ENCODE measurements around the gene DLG5. TPM values are rescaled to one million over a fixed set of nuclear protein-coding genes. Genes with fewer than 3 reads are reported as not detected.

DLG5 gene
- total RNA-seq, 4 donors from 2014 or later: 52.0 to 127 (median 56.3) TPM

DNA sequence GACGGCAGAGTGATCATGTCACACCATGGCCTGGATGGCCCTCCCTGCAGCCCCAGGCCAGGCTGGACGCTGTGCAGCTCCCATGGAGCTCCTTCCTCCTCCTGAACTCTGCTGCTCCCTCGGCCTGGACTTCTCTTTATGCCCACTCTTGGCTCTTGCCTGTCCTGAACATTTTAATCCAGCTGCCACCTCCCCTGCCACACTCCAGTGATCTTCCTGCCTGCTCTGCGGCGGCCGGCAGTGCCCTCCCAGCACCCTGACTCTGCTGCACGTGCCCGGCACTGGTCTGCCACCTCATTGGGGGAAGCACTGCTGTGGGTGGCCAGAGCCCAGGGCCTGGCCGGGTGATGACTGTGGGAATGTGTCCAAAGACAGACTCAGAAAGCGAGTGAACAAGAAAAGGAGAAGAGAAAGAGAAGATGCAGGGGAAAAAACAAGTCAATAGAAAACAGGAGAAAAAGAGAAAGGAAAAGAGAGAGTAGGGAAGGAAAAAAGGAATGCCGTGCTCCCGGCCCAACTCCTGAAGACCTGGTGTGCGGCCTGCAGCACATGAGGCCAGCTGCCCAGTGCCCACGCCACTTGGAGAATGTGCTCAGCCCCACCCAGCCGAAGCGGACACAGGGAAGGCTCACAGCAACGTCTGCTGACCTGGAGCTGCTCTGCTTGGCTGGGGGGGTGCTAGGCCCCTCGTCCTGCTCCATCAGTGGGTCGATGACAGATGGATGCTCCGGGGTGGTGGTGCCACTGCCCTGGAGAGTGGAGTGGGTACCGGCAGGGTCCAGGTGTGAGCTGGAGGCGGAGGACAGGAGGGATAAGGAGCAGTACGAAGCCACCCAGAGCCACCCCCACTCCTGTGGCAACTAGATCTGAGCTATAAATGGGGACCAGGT, 115.9 kb downstream of the DLG5 start:
- Histone ChIP-seq H3K4me3 (no peak overlapping the region), H3K27me3 (no peaks in the 10 kb centered on the region), H3K4me1 (no peaks in the 10 kb centered on the region), H3K9me3 (no peaks in the 10 kb centered on the region), H3K27ac (no peak overlapping the region), H3K36me3 (peaks cover 0 to 100% of the 10 kb centered on the region in 2 donors)
- 81% methylated on average over 18 of the region's 23 CpGs; no CpG with 5 or more reads in 1 of the 2 donors for WGBS, 2 donors (ENCODE audit: low coverage in 1 of 2)
- TF ChIP-seq POLR2A (IDR thresholded peaks at IDR 0.05): no peak
- no peak for TF ChIP-seq POLR2AphosphoS5 (IDR thresholded peaks at IDR 0.05)
- no peak for TF ChIP-seq EP300 (IDR thresholded peaks at IDR 0.05)
- TF ChIP-seq, protein P1, sequence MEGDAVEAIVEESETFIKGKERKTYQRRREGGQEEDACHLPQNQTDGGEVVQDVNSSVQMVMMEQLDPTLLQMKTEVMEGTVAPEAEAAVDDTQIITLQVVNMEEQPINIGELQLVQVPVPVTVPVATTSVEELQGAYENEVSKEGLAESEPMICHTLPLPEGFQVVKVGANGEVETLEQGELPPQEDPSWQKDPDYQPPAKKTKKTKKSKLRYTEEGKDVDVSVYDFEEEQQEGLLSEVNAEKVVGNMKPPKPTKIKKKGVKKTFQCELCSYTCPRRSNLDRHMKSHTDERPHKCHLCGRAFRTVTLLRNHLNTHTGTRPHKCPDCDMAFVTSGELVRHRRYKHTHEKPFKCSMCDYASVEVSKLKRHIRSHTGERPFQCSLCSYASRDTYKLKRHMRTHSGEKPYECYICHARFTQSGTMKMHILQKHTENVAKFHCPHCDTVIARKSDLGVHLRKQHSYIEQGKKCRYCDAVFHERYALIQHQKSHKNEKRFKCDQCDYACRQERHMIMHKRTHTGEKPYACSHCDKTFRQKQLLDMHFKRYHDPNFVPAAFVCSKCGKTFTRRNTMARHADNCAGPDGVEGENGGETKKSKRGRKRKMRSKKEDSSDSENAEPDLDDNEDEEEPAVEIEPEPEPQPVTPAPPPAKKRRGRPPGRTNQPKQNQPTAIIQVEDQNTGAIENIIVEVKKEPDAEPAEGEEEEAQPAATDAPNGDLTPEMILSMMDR (IDR thresholded peaks at IDR 0.05): no peak
- ATAC-seq: no peak

DNA sequence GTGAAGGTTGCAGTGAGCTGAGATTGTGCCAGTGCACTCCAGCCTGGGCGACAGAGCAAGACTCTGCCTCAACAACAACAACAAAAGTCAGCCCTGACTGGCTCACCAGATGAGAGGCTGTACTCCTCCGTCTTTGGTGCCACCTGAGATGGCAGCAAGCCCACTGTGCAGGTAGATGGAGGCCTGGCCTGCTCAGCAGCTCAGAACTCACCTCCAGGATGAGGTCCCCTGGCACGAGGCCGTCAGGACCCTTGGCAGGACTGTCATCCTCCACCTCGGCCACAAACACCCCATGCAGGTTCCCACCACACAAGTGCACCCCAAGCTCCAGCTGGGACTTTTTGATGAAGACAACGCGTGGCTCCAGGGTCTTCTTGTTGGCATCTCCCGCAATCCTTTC, 117.2 kb downstream of the DLG5 start:
- Histone ChIP-seq H3K4me3 (no peak overlapping the region), H3K4me1 (no peaks in the 10 kb centered on the region), H3K27me3 (no peaks in the 10 kb centered on the region), H3K27ac (no peak overlapping the region), H3K9me3 (no peaks in the 10 kb centered on the region), H3K36me3 (peaks cover 0 to 100% of the 10 kb centered on the region in 2 donors)
- WGBS, 2 donors (ENCODE audit: low coverage in 1 of 2): 100% methylated on average over 2 of the region's 8 CpGs; no CpG with 5 or more reads in 1 of the 2 donors
- no peak for ATAC-seq
- TF ChIP-seq POLR2AphosphoS5 (IDR thresholded peaks at IDR 0.05): no peak

DNA sequence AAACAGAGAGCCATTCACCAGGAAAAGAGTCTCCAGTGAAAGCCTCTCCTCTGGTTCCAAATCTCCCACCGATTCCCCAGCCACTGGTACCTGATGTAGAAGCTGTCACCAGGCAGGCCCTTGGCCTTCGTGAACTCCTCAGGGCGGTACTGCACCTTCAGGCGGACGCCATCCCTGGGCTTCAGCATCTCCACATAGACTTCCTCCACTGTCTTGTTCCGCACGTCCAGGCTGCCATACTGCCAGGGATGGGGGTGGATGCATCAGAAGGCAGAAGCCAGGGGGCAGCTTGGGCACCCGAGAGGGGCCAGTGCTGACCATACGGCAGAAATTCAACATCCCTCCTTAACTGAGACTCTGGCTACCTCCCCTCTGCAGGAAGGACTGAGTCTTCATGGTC, 118.8 kb downstream of the DLG5 start:
- H3K36me3 ChIP-seq: peaks cover 0 to 100% of the 10 kb centered on the region in 2 donors
- no peaks in the 10 kb centered on the region for H3K9me3 ChIP-seq
- no peak overlapping the region for H3K27ac ChIP-seq
- no peaks in the 10 kb centered on the region for H3K27me3 ChIP-seq
- H3K4me3 ChIP-seq: no peak overlapping the region
- no peaks in the 10 kb centered on the region for H3K4me1 ChIP-seq
- no peak for TF ChIP-seq EP300 (IDR thresholded peaks at IDR 0.05)
- TF ChIP-seq POLR2AphosphoS5 (IDR thresholded peaks at IDR 0.05): no peak
- TF ChIP-seq, protein P1 (IDR thresholded peaks at IDR 0.05): no peak
- no peak for TF ChIP-seq POLR2A (IDR thresholded peaks at IDR 0.05)
- ATAC-seq: no peak
- 87 to 95% methylated on average over 3 to 5 of the region's 9 CpGs for WGBS, 2 donors (ENCODE audit: low coverage in 1 of 2)

DNA sequence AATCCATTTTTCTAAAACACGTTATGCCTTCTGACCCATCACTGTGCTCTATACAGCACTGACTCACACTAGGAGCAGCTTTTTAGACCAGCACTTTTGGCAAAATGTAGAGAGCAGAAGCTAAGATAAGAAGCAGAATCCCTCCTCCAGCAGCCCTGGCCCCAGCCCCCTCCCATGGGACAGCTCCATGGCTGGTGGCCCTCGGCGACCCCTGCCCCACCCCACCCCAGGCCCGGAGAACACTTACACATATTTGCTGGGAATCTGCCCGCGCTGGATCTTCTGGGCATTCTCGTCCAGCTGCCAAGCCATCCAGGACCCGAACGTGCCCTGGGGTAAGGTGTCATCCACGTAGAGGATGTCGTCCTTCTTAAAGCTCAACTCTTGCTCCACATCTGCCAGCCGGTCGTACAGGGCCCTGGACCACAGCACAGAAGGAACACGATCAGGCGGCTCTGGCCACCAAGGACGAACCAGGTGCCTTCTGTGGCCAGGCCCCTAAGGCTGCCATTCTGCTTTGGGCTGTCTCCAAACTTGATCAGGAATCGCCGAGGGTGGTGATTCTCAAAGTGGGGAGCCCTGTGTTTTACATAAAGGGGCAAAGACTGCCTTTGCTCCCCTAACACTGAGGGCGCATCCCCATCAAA, 119.9 kb downstream of the DLG5 start:
- Histone ChIP-seq H3K9me3 (no peaks in the 10 kb centered on the region), H3K36me3 (peaks cover 0 to 100% of the 10 kb centered on the region in 2 donors), H3K4me1 (no peaks in the 10 kb centered on the region), H3K4me3 (no peak overlapping the region), H3K27me3 (no peaks in the 10 kb centered on the region), H3K27ac (no peak overlapping the region)
- no peak for ATAC-seq
- 80 to 86% methylated on average over 2 to 5 of the region's 19 CpGs for WGBS, 2 donors (ENCODE audit: low coverage in 1 of 2)
- TF ChIP-seq, protein P1 (IDR thresholded peaks at IDR 0.05): no peak
- TF ChIP-seq POLR2AphosphoS5 (IDR thresholded peaks at IDR 0.05) (no peak), POLR2A (IDR thresholded peaks at IDR 0.05) (no peak), EP300 (IDR thresholded peaks at IDR 0.05) (no peak)

DNA sequence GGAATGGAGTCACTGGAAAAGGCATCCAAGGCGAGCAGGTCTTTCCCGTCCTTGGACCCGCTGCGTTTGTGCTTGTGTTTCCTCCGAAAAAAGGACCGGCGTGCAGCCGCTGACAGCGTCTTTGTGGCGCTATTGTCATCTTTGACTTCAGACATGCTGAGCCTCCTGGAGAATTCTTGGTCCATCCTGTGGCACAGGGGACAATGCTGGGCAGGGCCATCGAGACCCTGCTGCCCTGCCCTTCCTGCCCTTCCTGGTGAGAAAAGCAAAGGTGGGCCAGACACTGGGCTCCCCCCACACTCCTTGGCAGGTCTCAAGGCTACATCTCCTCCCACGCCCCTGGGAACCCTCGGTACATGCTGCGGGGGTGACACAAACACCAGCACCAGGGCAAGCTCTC, 120.9 kb downstream of the DLG5 start:
- no peak for ATAC-seq
- Histone ChIP-seq H3K36me3 (peaks cover 0 to 100% of the 10 kb centered on the region in 2 donors), H3K4me1 (no peaks in the 10 kb centered on the region), H3K27me3 (no peaks in the 10 kb centered on the region), H3K4me3 (no peak overlapping the region), H3K27ac (no peak overlapping the region), H3K9me3 (no peaks in the 10 kb centered on the region)
- WGBS, 2 donors (ENCODE audit: low coverage in 1 of 2): 88 to 95% methylated on average over 10 to 11 of the region's 14 CpGs
- TF ChIP-seq, protein P1 (IDR thresholded peaks at IDR 0.05): no peak
- TF ChIP-seq POLR2AphosphoS5 (IDR thresholded peaks at IDR 0.05): no peak
- TF ChIP-seq POLR2A (IDR thresholded peaks at IDR 0.05): no peak
- TF ChIP-seq EP300 (IDR thresholded peaks at IDR 0.05): no peak

Measured in gastroesophageal sphincter (tissue), 4 donors.